H9 (cell line): ENCODE data around the gene PRH1. TPM values are rescaled to one million over a fixed set of nuclear protein-coding genes. Genes with fewer than 3 reads are reported as not detected.

Experiments used
- DNase-seq: peaks from one replicate; pipeline ENCODE4 v3.0.0-alpha.2; 2017
- H2AFZ ChIP-seq: one replicate; pipeline ENCODE4 v1.6.1; 2013; ENCODE audit warnings: mild to moderate bottlenecking, low read length, control low read depth, moderate library complexity
- H2AK5ac ChIP-seq: 2 replicates; pipeline ENCODE4 v1.6.1; 2013; ENCODE audit warnings: low read length, control low read depth, mixed read lengths; ENCODE audit not compliant: insufficient read length
- H2BK120ac ChIP-seq: one replicate; pipeline ENCODE4 v1.6.1; 2013; ENCODE audit warnings: low read depth, mild to moderate bottlenecking, low read length, control low read depth, inconsistent platforms; ENCODE audit not compliant: poor library complexity, severe bottlenecking
- H2BK12ac ChIP-seq: 2 replicates; pipeline ENCODE4 v1.6.1; 2013; ENCODE audit warnings: low read length, control low read depth, mixed read lengths, low read depth; ENCODE audit not compliant: insufficient read length
- H2BK15ac ChIP-seq: 2 replicates; pipeline ENCODE4 v1.6.1; 2013; ENCODE audit warnings: low read depth, low read length, control low read depth
- H2BK20ac ChIP-seq: one replicate; pipeline ENCODE4 v1.6.1; 2013; ENCODE audit warnings: low read depth, mild to moderate bottlenecking, low read length, control low read depth, inconsistent platforms; ENCODE audit not compliant: poor library complexity, severe bottlenecking
- H2BK5ac ChIP-seq: 2 replicates; pipeline ENCODE4 v1.6.1; 2013; ENCODE audit warnings: low read length, control low read depth, mixed read lengths; ENCODE audit not compliant: insufficient read length
- H3K14ac ChIP-seq: 2 replicates; pipeline ENCODE4 v1.6.1; 2013; ENCODE audit warnings: low read length, control low read depth; ENCODE audit not compliant: insufficient read depth
- H3K18ac ChIP-seq: 2 replicates; pipeline ENCODE4 v1.6.1; 2013; ENCODE audit warnings: low read depth, mild to moderate bottlenecking, mixed read lengths, low read length, control low read depth; ENCODE audit not compliant: insufficient read length
- H3K23ac ChIP-seq: 2 replicates; pipeline ENCODE4 v1.6.1; 2013; ENCODE audit warnings: low read length, control low read depth, mixed read lengths, low read depth; ENCODE audit not compliant: insufficient read length
- H3K23me2 ChIP-seq: 2 replicates; pipeline ENCODE4 v1.6.1; 2013; ENCODE audit warnings: low read depth, mild to moderate bottlenecking, mixed read lengths, low read length, control low read depth; ENCODE audit not compliant: insufficient read length, poor library complexity, severe bottlenecking
- H3K27ac ChIP-seq: 2 replicates; pipeline ENCODE4 v1.5.1; 2013; ENCODE audit warnings: low read length, control low read depth, mixed read lengths, low read depth; ENCODE audit not compliant: insufficient read length
- H3K27me3 ChIP-seq: 2 replicates; pipeline ENCODE4 v1.6.1; 2013; ENCODE audit warnings: low read length, control low read depth, inconsistent platforms; ENCODE audit not compliant: insufficient read depth
- H3K4ac ChIP-seq: 2 replicates; pipeline ENCODE4 v1.6.1; 2013; ENCODE audit warnings: low read depth, mild to moderate bottlenecking, control low read depth, inconsistent platforms, low read length, moderate library complexity
- H3K4me1 ChIP-seq: 2 replicates; pipeline ENCODE4 v1.6.1; 2013; ENCODE audit warnings: low read length, control low read depth, inconsistent platforms; ENCODE audit not compliant: insufficient read depth
- H3K4me2 ChIP-seq: 2 replicates; pipeline ENCODE4 v1.6.1; 2013; ENCODE audit warnings: low read length, control low read depth, mixed read lengths; ENCODE audit not compliant: insufficient read length, insufficient read depth
- H3K56ac ChIP-seq: 2 replicates; pipeline ENCODE4 v1.6.1; 2013; ENCODE audit warnings: low read depth, mild to moderate bottlenecking, mixed read lengths, low read length, control low read depth; ENCODE audit not compliant: insufficient read length
- H3K79me1 ChIP-seq: 2 replicates; pipeline ENCODE4 v1.6.1; 2013; ENCODE audit warnings: low read depth, mild to moderate bottlenecking, moderate library complexity, low read length, control low read depth, inconsistent platforms; ENCODE audit not compliant: insufficient read depth, poor library complexity, severe bottlenecking
- H3K79me2 ChIP-seq: 2 replicates; pipeline ENCODE4 v1.6.1; 2013; ENCODE audit warnings: low read length, control low read depth, inconsistent platforms; ENCODE audit not compliant: insufficient read depth
- H3K9ac ChIP-seq: 2 replicates; pipeline ENCODE4 v1.6.1; 2013; ENCODE audit warnings: low read length, control low read depth, mixed read lengths; ENCODE audit not compliant: insufficient read length; ENCODE audit errors: extremely low read depth
- H3K9me3 ChIP-seq: one replicate; pipeline ENCODE4 v1.6.1; 2013; ENCODE audit warnings: low read depth, low read length, inconsistent platforms; ENCODE audit not compliant: control insufficient read depth
- H3T11ph ChIP-seq: one replicate; pipeline ENCODE4 v1.6.1; 2013; ENCODE audit warnings: mild to moderate bottlenecking, low read length, control low read depth, inconsistent platforms
- H4K20me1 ChIP-seq: one replicate; pipeline ENCODE4 v1.6.1; 2013; ENCODE audit not compliant: control insufficient read depth, insufficient read length, insufficient read depth
- H4K5ac ChIP-seq: 2 replicates; pipeline ENCODE4 v1.6.1; 2013; ENCODE audit warnings: low read depth, mild to moderate bottlenecking, mixed read lengths, low read length, control low read depth; ENCODE audit not compliant: insufficient read length
- H4K8ac ChIP-seq: replicated peaks from 2 replicates; pipeline ENCODE4 v1.6.1; 2013; ENCODE audit warnings: low read length, control low read depth, mixed read lengths, low read depth; ENCODE audit not compliant: insufficient read length
- H4K91ac ChIP-seq: 2 replicates; pipeline ENCODE4 v1.6.1; 2013; ENCODE audit warnings: low read depth, mild to moderate bottlenecking, moderate library complexity, mixed read lengths, low read length, control low read depth; ENCODE audit not compliant: insufficient read length
- H3K27ac Mint-ChIP-seq, 3 experiments: 2 replicates in 2 of 3; 3 replicates in 1 of 3; pipeline ENCODE4 v1.8.0; 2020 to 2021; ENCODE audit warnings: mixed read lengths in 3 of 3, mild to moderate bottlenecking in 1 of 3, moderate library complexity in 1 of 3
- H3K27me3 Mint-ChIP-seq: 2 replicates; pipeline ENCODE4 v1.8.0; 2021; ENCODE audit warnings: low read depth, mild to moderate bottlenecking, moderate library complexity, mixed read lengths
- H3K36me3 Mint-ChIP-seq, 3 experiments: 2 replicates in 2 of 3; 3 replicates in 1 of 3; pipeline ENCODE4 v1.8.0; 2020 to 2021; ENCODE audit warnings: low read depth in 3 of 3, mixed read lengths in 3 of 3; ENCODE audit not compliant: insufficient read depth in 1 of 3
- H3K4me1 Mint-ChIP-seq, 2 experiments: 2 replicates each; pipeline ENCODE4 v1.8.0; 2020; ENCODE audit warnings: mixed read lengths in 2 of 2
- H3K4me3 Mint-ChIP-seq, 2 experiments: 2 replicates in 1 of 2; 3 replicates in 1 of 2; pipeline ENCODE4 v1.8.0; 2020 to 2021; ENCODE audit warnings: mild to moderate bottlenecking in 2 of 2, mixed read lengths in 2 of 2, moderate library complexity in 1 of 2
- H3K9me3 Mint-ChIP-seq, 2 experiments: 2 replicates in 1 of 2; 3 replicates in 1 of 2; pipeline ENCODE4 v1.8.0; 2020; ENCODE audit warnings: mild to moderate bottlenecking in 2 of 2, mixed read lengths in 2 of 2, moderate library complexity in 1 of 2
- CTCF ChIP-seq: fragments of 200-600 bp; sonication (generic); conservative IDR thresholded peaks from 3 replicates; pipeline ENCODE4 v1.8.0; 2021; ENCODE audit warnings: antibody characterized with exemption, mild to moderate bottlenecking
- WGBS: extraction: QIAGEN DNeasy Blood & Tissue Kit; methylation state at CpG from one replicate; pipeline ENCODE4 v1.1.7; 2013; ENCODE audit warnings: missing lambda C conversion rate, low lambda C conversion rate, mixed read lengths; ENCODE audit not compliant: insufficient read length; ENCODE audit errors: extremely low coverage; 5-methylcytosine and 5-hydroxymethylcytosine counted together
- total RNA-seq: library from RNA; stranded (reverse); gene quantifications from 2 replicates; pipeline ENCODE4 v1.2.1, GENCODE V29; 2021

The PRH1 gene
- total RNA-seq, 1 experiment from 2014 or later, result 14.9 TPM

GRCh38 chr12:10873378-10873777 lies 10.7 kb downstream of the PRH1 start:
- no peaks in the 10 kb centered on the region for H3K27me3 Mint-ChIP-seq
- no peak overlapping the region; a peak in 1 of 7 replicates for H3K27ac Mint-ChIP-seq
- Histone ChIP-seq H3K14ac (no peak overlapping the region), H2AFZ (no peak overlapping the region), H2AK5ac (no peak overlapping the region), H3K4ac (no peak overlapping the region), H4K8ac (no peak overlapping the region), H4K91ac (no peak overlapping the region), H3K23me2 (no peaks in the 10 kb centered on the region), H3K56ac (no peak overlapping the region), H3K9me3 (no peaks in the 10 kb centered on the region), H4K5ac (no peak overlapping the region), H2BK5ac (no peak overlapping the region), H3K79me1 (no peaks in the 10 kb centered on the region), H3K79me2 (no peaks in the 10 kb centered on the region), H2BK15ac (no peak overlapping the region), H3T11ph (no peak overlapping the region), H3K27ac (no peak overlapping the region), H3K23ac (no peak overlapping the region), H3K9ac (no peak overlapping the region), H3K27me3 (no peaks in the 10 kb centered on the region), H2BK12ac (no peak overlapping the region), H4K20me1 (no peaks in the 10 kb centered on the region), H2BK120ac (no peak overlapping the region), H2BK20ac (no peak overlapping the region), H3K18ac (no peak overlapping the region), H3K4me1 (no peaks in the 10 kb centered on the region), H3K4me2 (no peak overlapping the region)
- DNase-seq, result no peak
- H3K36me3 Mint-ChIP-seq, result peaks cover 5 to 16% (median 6%) of the 10 kb centered on the region in 3 experiments; a peak in 5 of 7 replicates
- H3K4me3 Mint-ChIP-seq, result no peak overlapping the region
- no peaks in the 10 kb centered on the region for H3K4me1 Mint-ChIP-seq
- H3K9me3 Mint-ChIP-seq, result no peaks in the 10 kb centered on the region
- no CpG with 5 or more reads among the region's 2 CpGs for WGBS
- TF ChIP-seq CTCF, result no peak
